ENCODE data around the gene ANKRD52. TPM values are rescaled to one million over a fixed set of nuclear protein-coding genes. Genes with fewer than 3 reads are reported as not detected.

ANKRD52 gene
- total and polyA plus RNA-seq, 9 of the 15 experiments (the other 6 are each of a cell fraction or from before 2014, with no cell fraction given): 0.52 to 46.8 (median 7.9) TPM

DNA sequence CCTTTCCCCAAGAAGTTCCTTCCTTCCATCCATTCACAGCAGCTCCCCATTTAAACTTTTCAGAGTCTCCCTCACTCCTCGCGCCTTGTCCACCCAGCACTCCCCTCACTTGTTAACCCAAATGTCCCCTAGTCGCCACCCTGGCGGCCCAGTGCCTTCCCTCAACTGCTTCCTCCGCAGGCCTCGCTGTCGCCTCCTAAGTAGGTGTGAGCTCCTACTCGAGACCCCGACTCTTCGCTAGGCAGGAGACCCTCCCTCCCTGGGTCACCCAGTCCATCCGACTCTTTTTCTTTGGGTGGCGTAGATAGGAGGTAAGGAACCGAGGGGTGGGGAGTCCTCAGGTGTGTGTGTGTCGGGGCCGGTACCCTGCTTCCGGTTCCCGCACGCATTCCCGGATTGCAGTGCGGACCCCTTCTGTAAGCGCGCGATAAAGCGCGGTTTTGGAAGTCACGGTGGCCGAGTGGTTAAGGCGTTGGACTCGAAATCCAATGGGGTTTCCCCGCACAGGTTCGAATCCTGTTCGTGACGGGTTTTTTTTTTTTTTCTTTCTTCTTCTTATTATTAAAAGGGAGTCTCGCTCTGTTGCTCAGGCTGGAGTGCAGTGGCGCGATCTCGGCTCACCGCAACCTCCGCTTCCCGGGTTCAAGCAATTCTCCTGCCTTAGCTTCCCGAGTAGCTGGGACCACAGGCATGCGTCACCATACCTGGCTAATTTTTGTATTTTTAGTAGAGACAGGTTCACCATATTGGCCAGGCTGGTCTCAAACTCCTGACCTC is 68.1 kb downstream of the ANKRD52 start (continued):
- TF ChIP-seq, protein P1, sequence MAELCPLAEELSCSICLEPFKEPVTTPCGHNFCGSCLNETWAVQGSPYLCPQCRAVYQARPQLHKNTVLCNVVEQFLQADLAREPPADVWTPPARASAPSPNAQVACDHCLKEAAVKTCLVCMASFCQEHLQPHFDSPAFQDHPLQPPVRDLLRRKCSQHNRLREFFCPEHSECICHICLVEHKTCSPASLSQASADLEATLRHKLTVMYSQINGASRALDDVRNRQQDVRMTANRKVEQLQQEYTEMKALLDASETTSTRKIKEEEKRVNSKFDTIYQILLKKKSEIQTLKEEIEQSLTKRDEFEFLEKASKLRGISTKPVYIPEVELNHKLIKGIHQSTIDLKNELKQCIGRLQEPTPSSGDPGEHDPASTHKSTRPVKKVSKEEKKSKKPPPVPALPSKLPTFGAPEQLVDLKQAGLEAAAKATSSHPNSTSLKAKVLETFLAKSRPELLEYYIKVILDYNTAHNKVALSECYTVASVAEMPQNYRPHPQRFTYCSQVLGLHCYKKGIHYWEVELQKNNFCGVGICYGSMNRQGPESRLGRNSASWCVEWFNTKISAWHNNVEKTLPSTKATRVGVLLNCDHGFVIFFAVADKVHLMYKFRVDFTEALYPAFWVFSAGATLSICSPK (IDR thresholded peaks at IDR 0.05; ENCODE audit: borderline replicate concordance): 0 out of 2 replicates have a peak, but pooled peaks have one; percentile 54
- TF ChIP-seq CREB1 (IDR thresholded peaks at IDR 0.05) (peak; percentile 30; the same call in 1 of the 2 replicates), CREB1 (CRISPR knock-in tag; IDR thresholded peaks at IDR 0.05) (peak; percentile 58), MAFK (IDR thresholded peaks at IDR 0.05; ENCODE audit: low read length) (no peak; the same call in 1 of the 2 replicates), LEF1 (IDR thresholded peaks at IDR 0.05) (no peak), HOXB6 (CRISPR knock-in tag; IDR thresholded peaks at IDR 0.05; ENCODE audit: borderline replicate concordance) (no peak), RNF2 (IDR thresholded peaks at IDR 0.05) (peak; percentile 75; the same call in 1 of the 2 replicates), RAD21 (CRISPR knock-in tag; conservative IDR thresholded peaks at IDR 0.05 in 1 of 2, IDR thresholded peaks at IDR 0.05 in 1 of 2) (no peak), MTA3 (IDR thresholded peaks at IDR 0.05; ENCODE audit: borderline replicate concordance) (peak; percentile 24; the same call in 1 of the 2 replicates), ZNF785 (CRISPR knock-in tag; IDR thresholded peaks at IDR 0.05) (no peak), HMG20B (CRISPR knock-in tag; IDR thresholded peaks at IDR 0.05) (no peak), HLTF (IDR thresholded peaks at IDR 0.05) (peak; percentile 58; the same call in 1 of the 2 replicates), RB1 (IDR thresholded peaks at IDR 0.05; ENCODE audit: low read depth) (peak; percentile 81; the same call in 1 of the 2 replicates), ZBTB1 (CRISPR knock-in tag; IDR thresholded peaks at IDR 0.05; ENCODE audit: borderline replicate concordance, low read depth) (peak; percentile 51; the same call in 1 of the 2 replicates), MAZ (CRISPR knock-in tag; conservative IDR thresholded peaks at IDR 0.05 in 1 of 2, IDR thresholded peaks at IDR 0.05 in 1 of 2) (peak in 1 of 2 experiments; percentile 63; a peak in 2 of 4 replicates)
- TF ChIP-seq, protein P2, sequence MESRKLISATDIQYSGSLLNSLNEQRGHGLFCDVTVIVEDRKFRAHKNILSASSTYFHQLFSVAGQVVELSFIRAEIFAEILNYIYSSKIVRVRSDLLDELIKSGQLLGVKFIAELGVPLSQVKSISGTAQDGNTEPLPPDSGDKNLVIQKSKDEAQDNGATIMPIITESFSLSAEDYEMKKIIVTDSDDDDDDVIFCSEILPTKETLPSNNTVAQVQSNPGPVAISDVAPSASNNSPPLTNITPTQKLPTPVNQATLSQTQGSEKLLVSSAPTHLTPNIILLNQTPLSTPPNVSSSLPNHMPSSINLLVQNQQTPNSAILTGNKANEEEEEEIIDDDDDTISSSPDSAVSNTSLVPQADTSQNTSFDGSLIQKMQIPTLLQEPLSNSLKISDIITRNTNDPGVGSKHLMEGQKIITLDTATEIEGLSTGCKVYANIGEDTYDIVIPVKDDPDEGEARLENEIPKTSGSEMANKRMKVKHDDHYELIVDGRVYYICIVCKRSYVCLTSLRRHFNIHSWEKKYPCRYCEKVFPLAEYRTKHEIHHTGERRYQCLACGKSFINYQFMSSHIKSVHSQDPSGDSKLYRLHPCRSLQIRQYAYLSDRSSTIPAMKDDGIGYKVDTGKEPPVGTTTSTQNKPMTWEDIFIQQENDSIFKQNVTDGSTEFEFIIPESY (CRISPR knock-in tag; IDR thresholded peaks at IDR 0.05): peak; percentile 6; the same call in 1 of the 2 replicates
- TF ChIP-seq, protein P3, sequence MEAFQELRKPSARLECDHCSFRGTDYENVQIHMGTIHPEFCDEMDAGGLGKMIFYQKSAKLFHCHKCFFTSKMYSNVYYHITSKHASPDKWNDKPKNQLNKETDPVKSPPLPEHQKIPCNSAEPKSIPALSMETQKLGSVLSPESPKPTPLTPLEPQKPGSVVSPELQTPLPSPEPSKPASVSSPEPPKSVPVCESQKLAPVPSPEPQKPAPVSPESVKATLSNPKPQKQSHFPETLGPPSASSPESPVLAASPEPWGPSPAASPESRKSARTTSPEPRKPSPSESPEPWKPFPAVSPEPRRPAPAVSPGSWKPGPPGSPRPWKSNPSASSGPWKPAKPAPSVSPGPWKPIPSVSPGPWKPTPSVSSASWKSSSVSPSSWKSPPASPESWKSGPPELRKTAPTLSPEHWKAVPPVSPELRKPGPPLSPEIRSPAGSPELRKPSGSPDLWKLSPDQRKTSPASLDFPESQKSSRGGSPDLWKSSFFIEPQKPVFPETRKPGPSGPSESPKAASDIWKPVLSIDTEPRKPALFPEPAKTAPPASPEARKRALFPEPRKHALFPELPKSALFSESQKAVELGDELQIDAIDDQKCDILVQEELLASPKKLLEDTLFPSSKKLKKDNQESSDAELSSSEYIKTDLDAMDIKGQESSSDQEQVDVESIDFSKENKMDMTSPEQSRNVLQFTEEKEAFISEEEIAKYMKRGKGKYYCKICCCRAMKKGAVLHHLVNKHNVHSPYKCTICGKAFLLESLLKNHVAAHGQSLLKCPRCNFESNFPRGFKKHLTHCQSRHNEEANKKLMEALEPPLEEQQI (IDR thresholded peaks at IDR 0.05): no peak
- TF ChIP-seq, protein P4, sequence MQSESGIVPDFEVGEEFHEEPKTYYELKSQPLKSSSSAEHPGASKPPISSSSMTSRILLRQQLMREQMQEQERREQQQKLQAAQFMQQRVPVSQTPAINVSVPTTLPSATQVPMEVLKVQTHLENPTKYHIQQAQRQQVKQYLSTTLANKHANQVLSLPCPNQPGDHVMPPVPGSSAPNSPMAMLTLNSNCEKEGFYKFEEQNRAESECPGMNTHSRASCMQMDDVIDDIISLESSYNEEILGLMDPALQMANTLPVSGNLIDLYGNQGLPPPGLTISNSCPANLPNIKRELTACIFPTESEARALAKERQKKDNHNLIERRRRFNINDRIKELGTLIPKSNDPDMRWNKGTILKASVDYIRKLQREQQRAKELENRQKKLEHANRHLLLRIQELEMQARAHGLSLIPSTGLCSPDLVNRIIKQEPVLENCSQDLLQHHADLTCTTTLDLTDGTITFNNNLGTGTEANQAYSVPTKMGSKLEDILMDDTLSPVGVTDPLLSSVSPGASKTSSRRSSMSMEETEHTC (IDR thresholded peaks at IDR 0.05): 0 out of 2 replicates have a peak, but pooled peaks have one; percentile 32
- TF ChIP-seq, protein P5, sequence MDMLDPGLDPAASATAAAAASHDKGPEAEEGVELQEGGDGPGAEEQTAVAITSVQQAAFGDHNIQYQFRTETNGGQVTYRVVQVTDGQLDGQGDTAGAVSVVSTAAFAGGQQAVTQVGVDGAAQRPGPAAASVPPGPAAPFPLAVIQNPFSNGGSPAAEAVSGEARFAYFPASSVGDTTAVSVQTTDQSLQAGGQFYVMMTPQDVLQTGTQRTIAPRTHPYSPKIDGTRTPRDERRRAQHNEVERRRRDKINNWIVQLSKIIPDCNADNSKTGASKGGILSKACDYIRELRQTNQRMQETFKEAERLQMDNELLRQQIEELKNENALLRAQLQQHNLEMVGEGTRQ (CRISPR knock-in tag; IDR thresholded peaks at IDR 0.05): no peak

Measured in K562 (cell line).